B cell (primary cell): ENCODE data around the gene GDPD4. TPM values are rescaled to one million over a fixed set of nuclear protein-coding genes. Genes with fewer than 3 reads are reported as not detected.

ENCODE experiments used
- ATAC-seq: fragments of 200-7000 bp; cut with Tn5 transposase; one replicate; pipeline ENCODE4 v1.10.0; 2021; ENCODE audit warnings: low read depth, mild to moderate bottlenecking, moderate number of reproducible peaks, moderate library complexity
- CTCF ChIA-PET: fragments of 350-600 bp; sonication (Branson Sonifier 250); formaldehyde crosslinking; loops from one replicate; lab custom pipeline; 2021; ENCODE audit warnings: antibody characterized with exemption, inconsistent platforms; lab: Charles Lee
- POLR2A ChIA-PET: fragments of 350-600 bp; sonication (Branson Sonifier 250); formaldehyde crosslinking; loops from one replicate; lab custom pipeline; 2021; ENCODE audit warnings: antibody characterized with exemption; lab: Charles Lee
- DNase-seq: peaks from one replicate; pipeline ENCODE4 v3.0.0; 2013
- H2AFZ ChIP-seq: 2 replicates; pipeline ENCODE4 v1.6.1; 2012; ENCODE audit warnings: mild to moderate bottlenecking, low read depth, low read length; ENCODE audit not compliant: insufficient read depth, poor library complexity, severe bottlenecking
- H3K27ac ChIP-seq, 2 donors: 1 replicate in 1 of 2; 2 replicates in 1 of 2; pipeline ENCODE4 v1.5.1; 2012 to 2013; ENCODE audit warnings: low read length in 2 of 2, mild to moderate bottlenecking in 2 of 2, moderate library complexity in 1 of 2
- H3K27me3 ChIP-seq, 4 experiments: fragments of 200-600 bp in 1 of 4; sonication (generic) in 1 of 4; replicated peaks in 1 of 4; 1 replicate in 2 of 4; 2 replicates in 2 of 4; pipeline versions ENCODE4 v1.6.1 to v1.7.0; 2013 to 2016; ENCODE audit warnings: low read length in 3 of 4, mild to moderate bottlenecking in 2 of 4, mixed read lengths in 1 of 4, moderate library complexity in 1 of 4; ENCODE audit not compliant: insufficient read depth in 4 of 4, control insufficient read depth in 3 of 4; ENCODE audit errors: control extremely low read depth in 1 of 4
- H3K36me3 ChIP-seq, 2 experiments: replicated peaks in 1 of 2; 1 replicate in 1 of 2; 2 replicates in 1 of 2; pipeline versions ENCODE4 v1.6.1 to v1.7.1; 2013; ENCODE audit warnings: low read length in 1 of 2; ENCODE audit not compliant: insufficient read depth in 2 of 2, control insufficient read depth in 1 of 2; ENCODE audit errors: control extremely low read depth in 1 of 2, extremely low read depth in 1 of 2
- H3K4me1 ChIP-seq, 2 donors: fragments of 200-600 bp in 1 of 2; sonication (generic) in 1 of 2; 1 replicate in 1 of 2; 2 replicates in 1 of 2; pipeline versions ENCODE4 v1.5.1 to v1.6.1; 2013 to 2017; ENCODE audit warnings: low read length in 2 of 2; ENCODE audit not compliant: control insufficient read depth in 2 of 2, insufficient read depth in 2 of 2
- H3K4me2 ChIP-seq: replicated peaks from 2 replicates; pipeline ENCODE3; 2012; ENCODE audit warnings: mild to moderate bottlenecking, low read depth, low read length; ENCODE audit not compliant: poor library complexity, severe bottlenecking
- H3K4me3 ChIP-seq, 5 experiments: fragments of 200-600 bp in 1 of 5; sonication (generic) in 1 of 5; 1 replicate in 3 of 5; 2 replicates in 2 of 5; pipeline versions ENCODE4 v1.5.1 to v1.7.0; 2011 to 2016; ENCODE audit warnings: low read length in 4 of 5, mild to moderate bottlenecking in 4 of 5, low read depth in 2 of 5, control low read depth in 1 of 5, moderate library complexity in 1 of 5; ENCODE audit not compliant: insufficient read depth in 1 of 5; ENCODE audit errors: control extremely low read depth in 1 of 5, extremely low read depth in 1 of 5
- H3K79me2 ChIP-seq: fragments of 200-600 bp; sonication (generic); one replicate; pipeline ENCODE4 v1.6.0; 2016; ENCODE audit warnings: low read length; ENCODE audit not compliant: control insufficient read depth, insufficient read depth
- H3K9ac ChIP-seq: fragments of 200-600 bp; sonication (generic); 2 replicates; pipeline ENCODE4 v1.6.1; 2017; ENCODE audit warnings: mild to moderate bottlenecking, low read length, moderate library complexity
- H3K9me3 ChIP-seq, 3 donors: one replicate each; pipeline versions ENCODE4 v1.6.1 to v1.7.1; 2013; ENCODE audit warnings: low read length in 2 of 3; ENCODE audit not compliant: control insufficient read depth in 2 of 3, insufficient read depth in 1 of 3; ENCODE audit errors: control extremely low read depth in 1 of 3
- H4K20me1 ChIP-seq: 2 replicates; pipeline ENCODE4 v1.6.0; 2012; ENCODE audit warnings: mild to moderate bottlenecking, low read length; ENCODE audit not compliant: insufficient read depth, control insufficient read depth, poor library complexity, severe bottlenecking
- H3K27ac Mint-ChIP-seq: one replicate; pipeline ENCODE4 v1.8.0; 2021; ENCODE audit warnings: mixed read lengths
- H3K27me3 Mint-ChIP-seq: one replicate; pipeline ENCODE4 v1.8.0; 2021; ENCODE audit warnings: mixed read lengths
- H3K4me1 Mint-ChIP-seq: one replicate; pipeline ENCODE4 v1.8.0; 2021; ENCODE audit warnings: mixed read lengths
- H3K4me3 Mint-ChIP-seq: one replicate; pipeline ENCODE4 v1.8.0; 2021; ENCODE audit warnings: mixed read lengths
- H3K9me3 Mint-ChIP-seq: one replicate; pipeline ENCODE4 v1.8.0; 2022; ENCODE audit warnings: mixed read lengths; ENCODE audit not compliant: insufficient read depth
- EZH2 ChIP-seq: IDR thresholded peaks from 2 replicates; pipeline ENCODE4 v1.6.1; 2012; ENCODE audit warnings: borderline replicate concordance, low read depth, mild to moderate bottlenecking, moderate library complexity, low read length; ENCODE audit not compliant: insufficient read depth, poor library complexity, severe bottlenecking
- WGBS: methylation state at CpG from one replicate; pipeline ENCODE4 v1.1.5; 2013; ENCODE audit warnings: missing lambda C conversion rate; ENCODE audit not compliant: insufficient coverage; 5-methylcytosine and 5-hydroxymethylcytosine counted together
- intact Hi-C: fragments of 100-400 bp; cut with micrococcal nuclease; formaldehyde crosslinking; loops from one replicate; pipeline ENCODE4 v1.10.0; 2022
- polyA plus RNA-seq: library from polyadenylated mRNA; depleted of rRNA; stranded (reverse); fragments of >200 nt; gene quantifications from 2 replicates; pipeline ENCODE4 v1.2.3, GENCODE V29; 2012
- total RNA-seq, 2 donors: library from RNA; stranded (reverse); fragments of 120-200 nt in 1 of 2; gene quantifications; 1 replicate in 1 of 2; 2 replicates in 1 of 2; pipeline versions ENCODE4 v1.2.3 to v1.2.4, GENCODE V29; 2013 to 2022
- TF ChIP-seq, protein P1 (sequence below): fragments of 200-600 bp; IDR thresholded peaks from one replicate; pipeline ENCODE4 v1.8.0; 2022; ENCODE audit warnings: antibody characterized with exemption, mild to moderate bottlenecking

The GDPD4 gene
- total and polyA plus RNA-seq, 2 donors (not counting 1 experiment from before 2014, with no cell fraction given) = not detected

DNA sequence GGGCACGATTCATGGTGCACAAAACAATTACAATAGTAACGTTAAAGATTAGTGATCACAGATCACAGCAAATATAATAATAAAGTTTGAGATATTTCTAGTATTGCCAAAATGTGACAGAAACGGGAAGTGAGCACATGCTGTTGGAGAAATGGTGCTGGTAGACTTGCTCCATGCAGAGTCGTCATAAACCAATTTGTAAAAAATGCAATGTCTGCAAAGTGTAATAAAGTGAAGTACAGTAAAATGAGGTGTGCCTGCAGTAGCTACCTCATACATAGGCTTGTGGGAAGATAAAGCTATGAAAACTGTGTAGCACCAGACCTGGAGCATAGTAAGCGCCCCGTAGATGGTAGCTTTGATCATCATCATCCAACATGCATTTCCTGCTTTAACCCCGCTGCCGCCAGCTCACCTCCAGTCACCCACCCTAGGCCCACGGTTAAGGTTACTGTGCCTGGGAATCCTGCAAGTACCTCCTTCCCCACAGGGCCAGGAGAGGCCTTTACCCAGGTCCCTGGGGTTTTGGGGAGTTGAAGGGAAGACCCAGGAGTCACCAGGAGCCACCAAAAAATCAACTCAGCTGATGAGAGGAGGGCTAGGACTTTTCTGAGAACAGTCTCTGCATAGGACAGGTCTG lies 114.3 kb downstream of the GDPD4 start:
- Histone ChIP-seq H4K20me1 (no peaks in the 10 kb centered on the region), H3K79me2 (no peaks in the 10 kb centered on the region), H3K4me1 (no peaks in the 10 kb centered on the region), H3K27me3 (no peaks in the 10 kb centered on the region), H3K4me3 (no peak overlapping the region), H3K4me2 (no peak overlapping the region), H3K36me3 (no peaks in the 10 kb centered on the region), H2AFZ (no peak overlapping the region), H3K9ac (no peak overlapping the region), H3K9me3 (peaks cover 0 to 1% (median 0%) of the 10 kb centered on the region in 3 donors), H3K27ac (no peak overlapping the region)
- H3K27ac Mint-ChIP-seq = no peak overlapping the region
- H3K4me1 Mint-ChIP-seq = no peaks in the 10 kb centered on the region
- intact Hi-C loops = no loop called here
- no peak for ATAC-seq
- no peaks in the 10 kb centered on the region for H3K9me3 Mint-ChIP-seq
- ChIA-PET CTCF (interaction anchor here (0.6 to 3.7 kb wide), 8 partner anchors 9 to 453 kb away, joined by 3 to 25 read pairs (median 4); partner anchors contain the start of genes AQP11 and MYO7A), POLR2A (no interaction called here)
- no peaks in the 10 kb centered on the region for H3K27me3 Mint-ChIP-seq
- no peak overlapping the region for H3K4me3 Mint-ChIP-seq
- TF ChIP-seq, protein P1, sequence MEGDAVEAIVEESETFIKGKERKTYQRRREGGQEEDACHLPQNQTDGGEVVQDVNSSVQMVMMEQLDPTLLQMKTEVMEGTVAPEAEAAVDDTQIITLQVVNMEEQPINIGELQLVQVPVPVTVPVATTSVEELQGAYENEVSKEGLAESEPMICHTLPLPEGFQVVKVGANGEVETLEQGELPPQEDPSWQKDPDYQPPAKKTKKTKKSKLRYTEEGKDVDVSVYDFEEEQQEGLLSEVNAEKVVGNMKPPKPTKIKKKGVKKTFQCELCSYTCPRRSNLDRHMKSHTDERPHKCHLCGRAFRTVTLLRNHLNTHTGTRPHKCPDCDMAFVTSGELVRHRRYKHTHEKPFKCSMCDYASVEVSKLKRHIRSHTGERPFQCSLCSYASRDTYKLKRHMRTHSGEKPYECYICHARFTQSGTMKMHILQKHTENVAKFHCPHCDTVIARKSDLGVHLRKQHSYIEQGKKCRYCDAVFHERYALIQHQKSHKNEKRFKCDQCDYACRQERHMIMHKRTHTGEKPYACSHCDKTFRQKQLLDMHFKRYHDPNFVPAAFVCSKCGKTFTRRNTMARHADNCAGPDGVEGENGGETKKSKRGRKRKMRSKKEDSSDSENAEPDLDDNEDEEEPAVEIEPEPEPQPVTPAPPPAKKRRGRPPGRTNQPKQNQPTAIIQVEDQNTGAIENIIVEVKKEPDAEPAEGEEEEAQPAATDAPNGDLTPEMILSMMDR = no peak
- no peak for TF ChIP-seq EZH2
- 79% methylated on average over 2 of the region's 9 CpGs for WGBS
- no peak for DNase-seq

DNA sequence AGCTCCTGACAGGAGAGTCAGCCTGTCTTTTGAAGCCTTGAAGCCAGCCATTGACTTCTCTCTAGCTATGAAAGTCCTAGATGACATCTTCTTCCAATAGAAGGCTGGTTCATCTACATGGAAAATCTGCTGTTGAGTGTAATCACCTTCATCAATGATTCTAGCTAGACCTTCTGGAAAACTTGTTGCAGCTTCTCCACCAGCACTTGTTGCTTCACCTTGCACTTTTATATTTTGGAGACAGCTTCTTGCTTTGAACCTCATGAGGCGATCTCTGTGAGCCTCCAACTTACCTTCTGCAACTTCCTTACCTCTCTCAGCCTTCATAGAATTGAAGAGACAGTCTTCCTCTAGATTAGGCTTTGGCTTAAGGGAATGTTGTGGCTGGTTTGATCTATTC lies 115.2 kb downstream of the GDPD4 start:
- TF ChIP-seq, protein P1 = no peak
- Mint-ChIP-seq H3K4me1 (no peaks in the 10 kb centered on the region), H3K4me3 (no peak overlapping the region), H3K27me3 (no peaks in the 10 kb centered on the region), H3K9me3 (no peaks in the 10 kb centered on the region), H3K27ac (no peak overlapping the region)
- 80% methylated on average over 1 of the region's 1 CpG for WGBS
- Histone ChIP-seq H3K27ac (no peak overlapping the region), H3K4me3 (no peak overlapping the region), H3K4me2 (no peak overlapping the region), H3K27me3 (no peaks in the 10 kb centered on the region), H2AFZ (no peak overlapping the region), H4K20me1 (no peaks in the 10 kb centered on the region), H3K4me1 (no peaks in the 10 kb centered on the region), H3K36me3 (no peaks in the 10 kb centered on the region), H3K9me3 (no peaks in the 10 kb centered on the region), H3K79me2 (no peaks in the 10 kb centered on the region), H3K9ac (no peak overlapping the region)
- DNase-seq (no peak), ATAC-seq (no peak)
- intact Hi-C loops = no loop called here
- ChIA-PET CTCF (interaction anchor here (3.7 kb wide), 1 partner anchor 59 kb away, joined by 25 read pairs; the partner anchor contains the start of gene MYO7A), POLR2A (no interaction called here)
